ENCODE data around the gene NLGN1. TPM values are rescaled to one million over a fixed set of nuclear protein-coding genes. Genes with fewer than 3 reads are reported as not detected.

Gene NLGN1
- total and polyA plus RNA-seq, 5 donors, result 0.48 to 2.2 (median 0.97) TPM

GRCh38 chr3:173912126-173912525 is 514.6 kb downstream of the NLGN1 start:
- DNase-seq, result no peak
- Histone ChIP-seq H3K9me3 (ENCODE audit: control insufficient read depth, low read length) (no peaks in the 10 kb centered on the region), H3K27ac (ENCODE audit: low read length) (no peak overlapping the region), H3K4me3 (ENCODE audit: low read length) (no peak overlapping the region), H3K27me3 (ENCODE audit: control insufficient read depth, insufficient read depth) (no peaks in the 10 kb centered on the region), H3K4me1 (ENCODE audit: control insufficient read depth, insufficient read depth, low read length) (no peaks in the 10 kb centered on the region)
- 76% methylated on average over 4 of the region's 4 CpGs for WGBS
- intact Hi-C loops (cut with DNase I), result no loop called here
- no peak for ATAC-seq

DNA sequence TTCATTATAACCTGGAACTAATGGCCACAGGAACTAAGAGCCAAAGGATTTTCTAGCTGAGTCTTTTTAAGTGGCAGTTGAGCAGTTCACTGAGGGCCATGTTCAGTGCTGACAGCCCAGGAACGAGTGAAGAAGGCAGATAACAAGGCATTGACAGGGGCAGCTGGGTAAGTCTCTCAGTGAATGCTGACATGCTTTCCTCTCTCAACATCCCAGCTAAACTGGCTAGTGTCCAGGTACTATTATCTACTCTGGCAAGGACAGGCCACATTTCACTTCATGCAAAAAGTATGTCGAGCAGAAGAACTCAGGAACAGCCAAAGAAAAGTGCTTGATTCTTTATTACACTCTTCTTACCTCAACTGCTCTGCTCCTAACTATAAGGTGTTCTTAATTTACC is 515.9 kb downstream of the NLGN1 start:
- intact Hi-C loops (cut with DNase I), result no loop called here
- Histone ChIP-seq H3K9me3 (ENCODE audit: control insufficient read depth, low read length) (no peaks in the 10 kb centered on the region), H3K4me1 (ENCODE audit: control insufficient read depth, insufficient read depth, low read length) (no peaks in the 10 kb centered on the region), H3K27me3 (ENCODE audit: control insufficient read depth, insufficient read depth) (no peaks in the 10 kb centered on the region), H3K4me3 (ENCODE audit: low read length) (no peak overlapping the region), H3K27ac (ENCODE audit: low read length) (no peak overlapping the region)
- peak; percentile 61 to 75 for ATAC-seq
- peak in 1 of 3 donors; percentile 4 for DNase-seq
- 5% methylated on average over 2 of the region's 2 CpGs for WGBS

GRCh38 chr3:173913974-173914421 is 516.5 kb downstream of the NLGN1 start:
- H3K9me3 ChIP-seq (ENCODE audit: control insufficient read depth, low read length), result no peaks in the 10 kb centered on the region
- ATAC-seq (no peak), DNase-seq (no peak)
- H3K27me3 ChIP-seq (ENCODE audit: control insufficient read depth, insufficient read depth), result no peaks in the 10 kb centered on the region
- intact Hi-C loops (cut with DNase I), result no loop called here
- no peak overlapping the region for H3K27ac ChIP-seq (ENCODE audit: low read length)
- WGBS, result 55% methylated on average over 1 of the region's 1 CpG
- H3K4me1 ChIP-seq (ENCODE audit: control insufficient read depth, insufficient read depth, low read length), result no peaks in the 10 kb centered on the region
- H3K4me3 ChIP-seq (ENCODE audit: low read length), result no peak overlapping the region

DNA sequence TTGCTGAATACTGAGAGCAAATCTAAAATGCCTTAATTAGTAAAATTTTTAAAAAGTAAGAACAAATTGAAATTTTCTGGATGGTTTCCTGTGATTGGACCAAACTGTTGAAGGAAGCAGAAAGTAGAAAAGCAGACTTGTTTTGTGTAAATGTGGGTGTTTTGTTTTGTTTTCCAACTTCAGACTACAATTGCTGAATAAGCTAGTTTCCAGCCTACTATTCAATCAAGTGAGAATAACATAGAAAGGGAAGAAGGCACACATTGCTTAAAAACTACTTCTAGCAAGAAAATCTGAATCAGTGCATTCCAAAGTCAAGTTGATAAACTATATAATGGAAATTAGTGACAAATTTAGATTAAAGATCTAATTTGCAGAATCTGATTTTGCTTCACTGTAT is 519.3 kb downstream of the NLGN1 start:
- intact Hi-C loops (cut with DNase I), result no loop called here
- H3K27ac ChIP-seq (ENCODE audit: low read length), result no peak overlapping the region
- DNase-seq (no peak), ATAC-seq (no peak)
- H3K9me3 ChIP-seq (ENCODE audit: control insufficient read depth, low read length), result no peaks in the 10 kb centered on the region
- H3K27me3 ChIP-seq (ENCODE audit: control insufficient read depth, insufficient read depth), result no peaks in the 10 kb centered on the region
- H3K4me1 ChIP-seq (ENCODE audit: control insufficient read depth, insufficient read depth, low read length), result no peaks in the 10 kb centered on the region
- H3K4me3 ChIP-seq (ENCODE audit: low read length), result no peak overlapping the region

DNA sequence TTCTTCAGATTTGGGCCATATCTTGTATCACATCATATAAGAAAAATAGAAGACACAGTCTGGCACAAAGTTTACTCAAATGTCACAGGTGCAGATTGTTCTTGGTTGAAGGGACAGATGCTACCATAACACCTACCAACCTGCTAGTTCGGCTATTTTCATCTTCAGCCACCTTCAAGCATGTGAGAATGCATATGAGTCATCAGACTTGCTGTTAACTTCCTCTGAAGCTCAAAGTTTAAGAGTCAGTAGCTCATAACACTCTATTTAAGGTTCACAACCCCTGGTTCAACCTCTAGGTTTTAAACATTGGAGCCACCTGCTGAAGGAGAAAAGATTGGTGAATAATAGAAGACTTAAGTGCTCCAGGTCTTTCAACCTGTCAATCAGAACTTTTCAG is 522.8 kb downstream of the NLGN1 start:
- no peaks in the 10 kb centered on the region for H3K9me3 ChIP-seq (ENCODE audit: control insufficient read depth, low read length)
- intact Hi-C loops (cut with DNase I), result no loop called here

GRCh38 chr3:173921732-173922131 is 524.2 kb downstream of the NLGN1 start:
- Histone ChIP-seq H3K4me3 (ENCODE audit: low read length) (no peak overlapping the region), H3K9me3 (ENCODE audit: control insufficient read depth, low read length) (no peaks in the 10 kb centered on the region), H3K27me3 (ENCODE audit: control insufficient read depth, insufficient read depth) (no peaks in the 10 kb centered on the region), H3K27ac (ENCODE audit: low read length) (no peak overlapping the region), H3K4me1 (ENCODE audit: control insufficient read depth, insufficient read depth, low read length) (no peaks in the 10 kb centered on the region)
- 83% methylated on average over 2 of the region's 2 CpGs for WGBS
- no peak for DNase-seq
- intact Hi-C loops (cut with DNase I), result no loop called here
- no peak for ATAC-seq

More for the DNA sequence above, 522.8 kb downstream of the NLGN1 start:
- no peaks in the 10 kb centered on the region for H3K27me3 ChIP-seq (ENCODE audit: control insufficient read depth, insufficient read depth)
- ATAC-seq (no peak), DNase-seq (no peak)
- H3K4me1 ChIP-seq (ENCODE audit: control insufficient read depth, insufficient read depth, low read length), result no peaks in the 10 kb centered on the region
- 89% methylated on average over 1 of the region's 1 CpG for WGBS
- H3K4me3 ChIP-seq (ENCODE audit: low read length), result no peak overlapping the region
- no peak overlapping the region for H3K27ac ChIP-seq (ENCODE audit: low read length)

DNA sequence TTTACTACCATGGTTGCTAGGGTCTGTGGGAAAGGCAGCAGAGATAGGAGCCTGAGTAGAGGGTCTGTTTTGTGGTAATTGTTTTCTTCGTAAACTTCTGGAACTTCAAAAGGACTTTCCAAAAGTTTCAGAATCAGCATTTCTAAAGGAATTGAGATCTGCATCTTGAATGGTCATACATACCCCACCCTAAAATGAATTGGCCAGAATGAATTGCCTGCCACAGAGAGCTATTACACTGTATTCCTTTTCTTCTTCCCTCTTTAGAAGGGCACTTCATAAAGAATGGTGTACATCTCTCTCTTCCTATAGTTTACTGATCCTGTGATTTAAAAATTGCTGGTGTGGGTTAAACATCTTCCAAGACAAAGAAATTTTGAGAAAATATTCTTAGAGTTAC is 525.7 kb downstream of the NLGN1 start:
- Histone ChIP-seq H3K27me3 (ENCODE audit: control insufficient read depth, insufficient read depth) (no peaks in the 10 kb centered on the region), H3K27ac (ENCODE audit: low read length) (no peak overlapping the region), H3K4me1 (ENCODE audit: control insufficient read depth, insufficient read depth, low read length) (no peaks in the 10 kb centered on the region), H3K9me3 (ENCODE audit: control insufficient read depth, low read length) (no peaks in the 10 kb centered on the region), H3K4me3 (ENCODE audit: low read length) (no peak overlapping the region)
- DNase-seq (no peak), ATAC-seq (no peak)
- intact Hi-C loops (cut with DNase I), result no loop called here
- 83% methylated on average over 1 of the region's 1 CpG for WGBS

DNA sequence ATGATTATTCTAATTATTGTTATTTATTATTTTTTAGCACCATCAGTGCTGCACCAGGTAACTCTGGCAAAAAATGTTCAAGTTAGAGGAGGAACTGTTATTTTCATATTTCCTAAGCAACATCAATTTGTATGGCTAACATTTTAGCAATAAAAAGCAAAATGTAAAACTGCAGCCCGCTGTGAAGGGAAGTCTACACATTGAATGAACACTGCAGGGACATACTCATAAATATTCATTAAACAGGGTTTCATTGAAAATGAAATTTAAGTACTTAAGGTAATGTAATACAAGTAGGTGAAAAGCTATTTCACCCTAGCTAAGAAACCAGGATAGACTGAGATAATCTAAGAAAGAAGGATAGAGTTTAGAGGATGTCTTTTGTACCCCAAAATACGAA is 532.7 kb downstream of the NLGN1 start:
- 89% methylated on average over 2 of the region's 2 CpGs for WGBS
- no peak overlapping the region for H3K27ac ChIP-seq (ENCODE audit: low read length)
- H3K27me3 ChIP-seq (ENCODE audit: control insufficient read depth, insufficient read depth), result no peaks in the 10 kb centered on the region
- no peak for DNase-seq
- intact Hi-C loops (cut with DNase I), result no loop called here
- no peak for ATAC-seq
- no peaks in the 10 kb centered on the region for H3K4me1 ChIP-seq (ENCODE audit: control insufficient read depth, insufficient read depth, low read length)
- no peak overlapping the region for H3K4me3 ChIP-seq (ENCODE audit: low read length)
- no peaks in the 10 kb centered on the region for H3K9me3 ChIP-seq (ENCODE audit: control insufficient read depth, low read length)

GRCh38 chr3:173932624-173933023 is 535.1 kb downstream of the NLGN1 start:
- intact Hi-C loops (cut with DNase I), result no loop called here
- no peak overlapping the region for H3K4me3 ChIP-seq (ENCODE audit: low read length)
- DNase-seq (no peak), ATAC-seq (no peak)
- H3K27ac ChIP-seq (ENCODE audit: low read length), result no peak overlapping the region
- H3K27me3 ChIP-seq (ENCODE audit: control insufficient read depth, insufficient read depth), result no peaks in the 10 kb centered on the region
- no peaks in the 10 kb centered on the region for H3K4me1 ChIP-seq (ENCODE audit: control insufficient read depth, insufficient read depth, low read length)
- no peaks in the 10 kb centered on the region for H3K9me3 ChIP-seq (ENCODE audit: control insufficient read depth, low read length)

- intact Hi-C loops (cut with DNase I), result no loop called here
- Histone ChIP-seq H3K9me3 (ENCODE audit: control insufficient read depth, low read length) (no peaks in the 10 kb centered on the region), H3K4me1 (ENCODE audit: control insufficient read depth, insufficient read depth, low read length) (no peaks in the 10 kb centered on the region), H3K27me3 (ENCODE audit: control insufficient read depth, insufficient read depth) (no peaks in the 10 kb centered on the region), H3K27ac (ENCODE audit: low read length) (no peak overlapping the region), H3K4me3 (ENCODE audit: low read length) (no peak overlapping the region)
- no peak for ATAC-seq
- DNase-seq, result no peak
- WGBS, result 82% methylated on average over 1 of the region's 1 CpG
Measured at GRCh38 chr3:173933113-173933512, 535.6 kb downstream of the NLGN1 start.

DNA sequence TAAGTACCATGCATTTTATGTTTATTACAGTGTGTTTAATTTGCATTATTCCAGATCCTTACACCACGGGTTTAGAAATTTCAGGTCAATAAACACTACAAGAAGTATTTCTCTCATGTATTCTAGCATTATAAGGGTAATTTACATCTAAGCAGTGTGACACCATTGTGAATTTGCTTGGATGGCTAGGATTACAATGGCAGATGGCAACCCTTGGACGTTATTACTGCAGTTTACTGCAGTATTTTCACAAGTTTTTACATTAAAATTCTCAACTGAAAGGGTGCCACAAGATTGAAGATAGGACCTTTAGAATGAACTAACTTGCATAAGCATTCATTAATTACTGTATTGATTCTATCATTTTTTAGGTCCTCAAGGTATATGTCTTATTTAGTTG is 538.8 kb downstream of the NLGN1 start:
- Histone ChIP-seq H3K27me3 (ENCODE audit: control insufficient read depth, insufficient read depth) (no peaks in the 10 kb centered on the region), H3K9me3 (ENCODE audit: control insufficient read depth, low read length) (no peaks in the 10 kb centered on the region), H3K27ac (ENCODE audit: low read length) (no peak overlapping the region), H3K4me1 (ENCODE audit: control insufficient read depth, insufficient read depth, low read length) (no peaks in the 10 kb centered on the region), H3K4me3 (ENCODE audit: low read length) (no peak overlapping the region)
- no peak for ATAC-seq
- no peak for DNase-seq
- WGBS, result 84% methylated on average over 2 of the region's 2 CpGs
- intact Hi-C loops (cut with DNase I), result no loop called here

DNA sequence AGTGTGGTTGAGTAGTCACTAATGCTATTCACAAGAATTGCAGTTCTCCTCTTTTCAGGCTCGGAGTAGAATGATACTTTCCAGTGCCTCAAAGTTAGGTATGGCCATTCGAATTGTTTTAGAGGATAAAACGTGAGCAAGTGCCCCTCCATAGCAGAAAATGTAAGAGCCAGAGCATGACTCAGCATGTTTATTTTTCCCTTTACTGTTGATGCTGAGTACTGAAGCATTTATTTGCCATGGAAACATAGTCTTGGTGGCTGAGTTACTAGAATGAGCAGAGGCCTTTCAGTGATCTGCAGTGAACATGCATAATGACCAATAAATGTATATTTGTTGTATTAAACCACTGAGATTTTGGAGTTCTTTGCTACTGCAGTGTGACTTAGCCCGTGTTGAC is 540.6 kb downstream of the NLGN1 start:
- 57% methylated on average over 4 of the region's 4 CpGs for WGBS
- no peak overlapping the region for H3K27ac ChIP-seq (ENCODE audit: low read length)
- H3K4me3 ChIP-seq (ENCODE audit: low read length), result no peak overlapping the region
- DNase-seq (no peak), ATAC-seq (no peak)
- no peaks in the 10 kb centered on the region for H3K9me3 ChIP-seq (ENCODE audit: control insufficient read depth, low read length)
- no peaks in the 10 kb centered on the region for H3K4me1 ChIP-seq (ENCODE audit: control insufficient read depth, insufficient read depth, low read length)
- H3K27me3 ChIP-seq (ENCODE audit: control insufficient read depth, insufficient read depth), result no peaks in the 10 kb centered on the region
- intact Hi-C loops (cut with DNase I), result no loop called here

Data from right cardiac atrium (tissue), 5 donors.